ENCODE data around the gene DAZAP1.

Gene DAZAP1

GRCh38 chr19:1377176-1377964 is 30.0 kb upstream of the DAZAP1 start:
- no peak for DNase-seq (ENCODE audit: low read depth, low spot score)

- no peak for DNase-seq (ENCODE audit: low read depth, low spot score)
These were observed 29.2 kb upstream of the DAZAP1 start for GRCh38 chr19:1377965-1378785.

- DNase-seq (ENCODE audit: low read depth, low spot score): no peak
These were observed 28.1 kb upstream of the DAZAP1 start for GRCh38 chr19:1379126-1379905.

- DNase-seq (ENCODE audit: low read depth, low spot score): no peak
These were observed 27.4 kb upstream of the DAZAP1 start for GRCh38 chr19:1379961-1380489.

GRCh38 chr19:1382250-1382649 is 25.1 kb upstream of the DAZAP1 start:
- DNase-seq (ENCODE audit: low read depth, low spot score): no peak

GRCh38 chr19:1383017-1383311 is 24.4 kb upstream of the DAZAP1 start:
- DNase-seq (ENCODE audit: low read depth, low spot score): no peak

GRCh38 chr19:1383312-1384084 is 23.9 kb upstream of the DAZAP1 start, which contains the start of gene NDUFS7:
Gene NDUFS7, plus strand, starts transcription at chr19:1383907. Its CDS starts 20 bp downstream, at chr19:1383927.
- peak; percentile 82 for DNase-seq (ENCODE audit: low read depth, low spot score)

- no peak for DNase-seq (ENCODE audit: low read depth, low spot score)
These were observed 23.3 kb upstream of the DAZAP1 start for GRCh38 chr19:1384085-1384462.

GRCh38 chr19:1384478-1385110 is 22.8 kb upstream of the DAZAP1 start:
- no peak for DNase-seq (ENCODE audit: low read depth, low spot score)

- DNase-seq (ENCODE audit: low read depth, low spot score): no peak
These were observed 21.6 kb upstream of the DAZAP1 start for GRCh38 chr19:1385816-1386215.

- no peak for DNase-seq (ENCODE audit: low read depth, low spot score)
These were observed 20.3 kb upstream of the DAZAP1 start for GRCh38 chr19:1386945-1387683.

GRCh38 chr19:1387684-1388636 is 19.4 kb upstream of the DAZAP1 start:
- no peak for DNase-seq (ENCODE audit: low read depth, low spot score)

GRCh38 chr19:1388637-1389026 is 18.8 kb upstream of the DAZAP1 start:
- no peak for DNase-seq (ENCODE audit: low read depth, low spot score)

- DNase-seq (ENCODE audit: low read depth, low spot score): no peak
These were observed 18.1 kb upstream of the DAZAP1 start for GRCh38 chr19:1389033-1389940.

- no peak for DNase-seq (ENCODE audit: low read depth, low spot score)
These were observed 16.4 kb upstream of the DAZAP1 start for GRCh38 chr19:1390890-1391423.

- DNase-seq (ENCODE audit: low read depth, low spot score): no peak
These were observed 15.0 kb upstream of the DAZAP1 start for GRCh38 chr19:1392407-1392806.

- DNase-seq (ENCODE audit: low read depth, low spot score): no peak
These were observed 14.4 kb upstream of the DAZAP1 start for GRCh38 chr19:1392939-1393530.

All from brain pericyte (primary cell).